NCI-H146 treated with DMSO at 0.1 percent for 48 hours (cell line): ENCODE results near the gene SSB.
A peak's percentile ranks its signal among the peaks of the same experiment; 100 is the strongest.
"Not testable (repeated sequence)": the region's sequence is repeated elsewhere in the genome, so short reads cannot be mapped to it uniquely, and the experiment has no call there.

ENCODE experiments used
- DNase-seq: peaks from one replicate; lab custom pipeline; 2025; ENCODE audit not compliant: unreplicated experiment; lab: John Stamatoyannopoulos, UW

SSB gene

GRCh38 chr2:169798718-169799592, at the start of gene SSB:
Gene SSB (plus strand): TSS chr2:169798871. CDS start chr2:169800961, 2,090 bp downstream.
- peak; percentile 57 for DNase-seq

- no peak for DNase-seq
Measured at GRCh38 chr2:169752752-169753151, 45.9 kb upstream of the SSB start.

- DNase-seq: no peak
Measured at GRCh38 chr2:169755083-169755870, 43.4 kb upstream of the SSB start.

- DNase-seq: no peak
Measured at GRCh38 chr2:169756342-169756741, 42.3 kb upstream of the SSB start.

- DNase-seq: no peak
Measured at GRCh38 chr2:169757356-169757755, 41.3 kb upstream of the SSB start.

GRCh38 chr2:169757778-169758177, 40.9 kb upstream of the SSB start:
- DNase-seq: no peak

GRCh38 chr2:169759987-169760386, 38.7 kb upstream of the SSB start:
- DNase-seq: no peak

GRCh38 chr2:169760798-169761197, 37.9 kb upstream of the SSB start:
- not testable (repeated sequence) for DNase-seq

- DNase-seq: no peak
Measured at GRCh38 chr2:169761251-169761969, 37.3 kb upstream of the SSB start.

- DNase-seq: no peak
Measured at GRCh38 chr2:169761970-169762292, 36.7 kb upstream of the SSB start.

GRCh38 chr2:169765523-169765922, 33.1 kb upstream of the SSB start:
- no peak for DNase-seq

GRCh38 chr2:169767243-169767888, 31.3 kb upstream of the SSB start:
- DNase-seq: no peak

GRCh38 chr2:169768262-169768995, 30.2 kb upstream of the SSB start:
- DNase-seq: no peak

GRCh38 chr2:169771021-169771420, 27.6 kb upstream of the SSB start:
- DNase-seq: no peak

- DNase-seq: no peak
Measured at GRCh38 chr2:169771612-169772011, 27.1 kb upstream of the SSB start.

GRCh38 chr2:169772651-169773050, 26.0 kb upstream of the SSB start:
- no peak for DNase-seq

- DNase-seq: no peak
Measured at GRCh38 chr2:169775354-169775753, 23.3 kb upstream of the SSB start.

- no peak for DNase-seq
Measured at GRCh38 chr2:169775765-169776164, 22.9 kb upstream of the SSB start.

- no peak for DNase-seq
Measured at GRCh38 chr2:169776252-169776761, 22.4 kb upstream of the SSB start.

GRCh38 chr2:169778446-169778845, 20.2 kb upstream of the SSB start:
- DNase-seq: no peak
